HG02938 (cell line): Measurements from ENCODE around the gene CCDC15.

Source experiments
- ATAC-seq: cut with Tn5 transposase; IDR thresholded peaks from one replicate; pipeline ENCODE4 v1.9.1; 2021; ENCODE audit warnings: mild to moderate bottlenecking, moderate library complexity; ENCODE audit not compliant: unreplicated experiment

CCDC15 gene

GRCh38 chr11:124953753-124954589 lies at the start of gene CCDC15:
CCDC15 (plus strand) TSS chr11:124954202; CDS start chr11:124954733, 531 bp downstream.
- peak; percentile 99 for ATAC-seq

- ATAC-seq: no peak
Observed at GRCh38 chr11:124915541-124916369, 38.2 kb upstream of the CCDC15 start.

- no peak for ATAC-seq
Observed at GRCh38 chr11:124916370-124916710, 37.7 kb upstream of the CCDC15 start.

GRCh38 chr11:124917115-124917637 lies 36.8 kb upstream of the CCDC15 start:
- ATAC-seq: no peak

GRCh38 chr11:124918950-124919349 lies 35.1 kb upstream of the CCDC15 start, which contains the start of gene HEPN1:
HEPN1 (plus strand) TSS chr11:124919250.
- no peak for ATAC-seq

- no peak for ATAC-seq
Observed at GRCh38 chr11:124919898-124920297, 34.1 kb upstream of the CCDC15 start.

GRCh38 chr11:124920356-124920755 lies 33.6 kb upstream of the CCDC15 start:
- no peak for ATAC-seq

- no peak for ATAC-seq
Observed at GRCh38 chr11:124920870-124921609, 33.0 kb upstream of the CCDC15 start.

GRCh38 chr11:124922831-124923230 lies 31.2 kb upstream of the CCDC15 start:
- ATAC-seq: no peak

- no peak for ATAC-seq
Observed at GRCh38 chr11:124923296-124923695, 30.7 kb upstream of the CCDC15 start.

GRCh38 chr11:124928942-124929665 lies 24.9 kb upstream of the CCDC15 start:
- no peak for ATAC-seq

- peak; percentile 96 for ATAC-seq
Observed at GRCh38 chr11:124930799-124931198, 23.2 kb upstream of the CCDC15 start.

GRCh38 chr11:124934862-124935547 lies 19.0 kb upstream of the CCDC15 start:
- no peak for ATAC-seq

GRCh38 chr11:124935548-124936514 lies 18.2 kb upstream of the CCDC15 start, which contains the start of gene HEPACAM:
HEPACAM (minus strand) TSS chr11:124936047; CDS start chr11:124936006, 41 bp downstream.
- no peak for ATAC-seq

- ATAC-seq: no peak
Observed at GRCh38 chr11:124937336-124937935, 16.6 kb upstream of the CCDC15 start.

- ATAC-seq: no peak
Observed at GRCh38 chr11:124938206-124938765, 15.7 kb upstream of the CCDC15 start.

- ATAC-seq: no peak
Observed at GRCh38 chr11:124938970-124939369, 15.0 kb upstream of the CCDC15 start.

- no peak for ATAC-seq
Observed at GRCh38 chr11:124941703-124942102, 12.3 kb upstream of the CCDC15 start.
